ENCODE measurements around the gene NOS1AP.

Gene NOS1AP

DNA sequence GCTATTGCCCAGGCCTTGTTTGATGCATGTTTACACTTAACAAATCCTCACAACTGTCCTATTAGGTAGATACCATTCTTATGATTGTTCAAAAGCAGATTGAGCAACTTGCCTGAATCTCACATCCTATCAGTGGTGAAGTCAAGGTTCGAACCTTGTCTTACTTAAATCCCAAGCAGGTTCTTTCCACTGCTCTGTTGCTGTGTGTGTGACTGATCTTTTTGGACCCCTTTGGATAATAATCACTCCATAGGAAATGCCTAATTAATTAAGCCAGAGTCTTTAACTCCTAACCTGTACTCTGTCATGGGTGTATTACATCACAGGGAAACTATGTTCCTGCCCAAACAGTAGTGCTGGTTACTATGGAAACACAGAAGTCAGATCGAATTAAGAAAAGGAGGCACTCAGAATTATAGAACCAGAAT lies 222.9 kb downstream of the NOS1AP start:
- DNase-seq (ENCODE audit: extremely low read depth, insufficient read length), result no peak
- Histone ChIP-seq H3K36me3 (ENCODE audit: control insufficient read depth, insufficient read depth, low read length) (no peaks in the 10 kb centered on the region), H3K27me3 (replicated peaks; ENCODE audit: control insufficient read depth, insufficient read depth, low read length) (peaks cover 3% of the 10 kb centered on the region), H3K4me3 (replicated peaks; ENCODE audit: low read depth, low read length) (no peak overlapping the region)
- TF ChIP-seq, protein P1, sequence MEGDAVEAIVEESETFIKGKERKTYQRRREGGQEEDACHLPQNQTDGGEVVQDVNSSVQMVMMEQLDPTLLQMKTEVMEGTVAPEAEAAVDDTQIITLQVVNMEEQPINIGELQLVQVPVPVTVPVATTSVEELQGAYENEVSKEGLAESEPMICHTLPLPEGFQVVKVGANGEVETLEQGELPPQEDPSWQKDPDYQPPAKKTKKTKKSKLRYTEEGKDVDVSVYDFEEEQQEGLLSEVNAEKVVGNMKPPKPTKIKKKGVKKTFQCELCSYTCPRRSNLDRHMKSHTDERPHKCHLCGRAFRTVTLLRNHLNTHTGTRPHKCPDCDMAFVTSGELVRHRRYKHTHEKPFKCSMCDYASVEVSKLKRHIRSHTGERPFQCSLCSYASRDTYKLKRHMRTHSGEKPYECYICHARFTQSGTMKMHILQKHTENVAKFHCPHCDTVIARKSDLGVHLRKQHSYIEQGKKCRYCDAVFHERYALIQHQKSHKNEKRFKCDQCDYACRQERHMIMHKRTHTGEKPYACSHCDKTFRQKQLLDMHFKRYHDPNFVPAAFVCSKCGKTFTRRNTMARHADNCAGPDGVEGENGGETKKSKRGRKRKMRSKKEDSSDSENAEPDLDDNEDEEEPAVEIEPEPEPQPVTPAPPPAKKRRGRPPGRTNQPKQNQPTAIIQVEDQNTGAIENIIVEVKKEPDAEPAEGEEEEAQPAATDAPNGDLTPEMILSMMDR (IDR thresholded peaks at IDR 0.05; ENCODE audit: insufficient read depth, low read length, poor library complexity, severe bottlenecking), result no peak

DNA sequence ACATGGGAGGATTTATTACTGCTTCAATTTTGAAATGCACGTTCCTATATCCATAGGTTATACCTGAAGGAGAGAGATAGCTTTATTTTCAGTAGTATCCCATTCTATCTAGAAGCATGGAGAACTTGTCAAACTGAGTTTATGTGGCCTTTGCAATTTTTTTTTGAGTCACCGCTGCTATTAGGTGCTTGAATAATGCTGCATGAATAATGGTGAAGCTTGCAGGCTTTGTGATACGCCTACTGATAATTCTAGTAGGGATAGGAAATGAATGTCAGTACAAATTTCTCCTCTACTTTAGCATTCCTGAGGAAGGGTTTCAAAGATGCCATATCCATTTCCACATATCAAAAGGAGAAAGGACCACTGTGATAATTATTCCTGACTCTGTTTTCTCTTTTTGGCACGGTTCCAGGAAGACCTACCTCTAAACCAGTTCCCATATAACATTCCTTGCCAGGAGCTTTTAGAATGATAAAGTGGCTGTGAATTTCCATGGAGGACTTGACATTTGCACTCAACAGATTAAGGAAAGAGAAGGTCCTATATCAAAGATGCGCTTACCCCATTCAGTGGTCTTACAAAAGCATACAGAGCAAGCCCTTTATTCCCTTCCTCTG lies 223.7 kb downstream of the NOS1AP start:
- no peak overlapping the region for H3K4me3 ChIP-seq (replicated peaks; ENCODE audit: low read depth, low read length)
- TF ChIP-seq, protein P1 (IDR thresholded peaks at IDR 0.05; ENCODE audit: insufficient read depth, low read length, poor library complexity, severe bottlenecking), result no peak
- H3K27me3 ChIP-seq (replicated peaks; ENCODE audit: control insufficient read depth, insufficient read depth, low read length), result peaks cover 3% of the 10 kb centered on the region
- no peaks in the 10 kb centered on the region for H3K36me3 ChIP-seq (ENCODE audit: control insufficient read depth, insufficient read depth, low read length)
- no peak for DNase-seq (ENCODE audit: extremely low read depth, insufficient read length)

DNA sequence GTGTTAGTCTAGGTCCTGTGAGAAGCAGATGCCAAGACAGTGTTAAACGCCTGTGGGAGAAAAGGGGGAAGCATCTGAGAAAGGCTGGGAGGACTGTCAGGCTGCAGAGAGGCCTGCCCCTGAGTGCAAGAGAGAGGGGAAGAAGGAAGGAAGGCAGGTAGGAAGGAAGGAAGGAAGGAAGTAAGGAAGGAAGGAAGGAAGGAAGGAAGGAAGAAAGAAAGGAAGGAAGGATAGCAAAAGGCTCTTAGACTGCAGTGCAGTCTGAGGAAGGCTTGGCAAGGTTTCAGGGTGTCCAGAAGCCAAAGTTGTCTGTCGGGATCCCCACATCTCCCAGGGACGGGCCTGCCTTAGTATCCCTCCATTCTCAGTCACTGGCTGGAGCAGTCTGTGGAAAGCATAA lies 224.5 kb downstream of the NOS1AP start:
- Histone ChIP-seq H3K36me3 (ENCODE audit: control insufficient read depth, insufficient read depth, low read length) (no peaks in the 10 kb centered on the region), H3K27me3 (replicated peaks; ENCODE audit: control insufficient read depth, insufficient read depth, low read length) (peaks cover 3% of the 10 kb centered on the region), H3K4me3 (replicated peaks; ENCODE audit: low read depth, low read length) (no peak overlapping the region)
- no peak for DNase-seq (ENCODE audit: extremely low read depth, insufficient read length)
- TF ChIP-seq, protein P1 (IDR thresholded peaks at IDR 0.05; ENCODE audit: insufficient read depth, low read length, poor library complexity, severe bottlenecking), result no peak

DNA sequence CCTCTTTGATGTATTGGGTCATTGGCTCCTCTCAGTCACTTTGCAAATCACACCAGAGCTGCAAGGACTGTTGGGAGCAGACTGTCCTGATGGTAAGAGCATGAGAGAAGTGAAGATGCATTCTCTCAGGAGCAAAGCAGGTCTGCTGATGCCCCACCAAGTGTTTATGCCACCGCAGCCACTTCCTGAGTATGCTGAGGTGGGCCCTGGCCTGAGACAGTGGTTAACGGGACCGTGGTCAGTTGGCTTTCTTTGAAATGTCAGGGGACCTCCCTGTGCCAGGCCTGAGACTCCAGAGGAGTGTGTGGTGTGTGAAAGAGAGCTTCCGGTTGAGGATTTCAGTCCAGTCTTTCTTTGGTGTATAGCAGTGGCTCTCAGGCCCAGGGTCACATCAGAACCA lies 227.7 kb downstream of the NOS1AP start:
- H3K36me3 ChIP-seq (ENCODE audit: control insufficient read depth, insufficient read depth, low read length), result no peaks in the 10 kb centered on the region

DNA sequence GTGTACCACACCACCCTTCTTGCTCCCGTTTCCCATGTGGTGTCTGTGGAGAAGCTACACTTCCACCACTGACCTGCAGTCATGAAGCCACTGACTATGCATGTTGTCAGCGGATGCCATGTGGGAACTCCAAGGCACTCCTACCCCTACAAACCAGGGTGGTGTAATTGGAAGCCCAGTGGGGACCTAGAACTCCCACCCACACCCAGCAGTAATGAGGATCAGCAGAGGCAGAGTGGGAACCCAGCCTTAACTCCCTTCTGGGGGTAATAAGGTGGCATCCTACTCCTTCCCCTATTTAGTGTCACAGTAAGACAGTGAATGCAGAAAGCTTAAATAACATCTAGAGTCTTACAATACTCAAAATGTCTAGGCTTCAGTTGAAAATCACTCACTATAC lies 228.8 kb downstream of the NOS1AP start:
- H3K27me3 ChIP-seq (replicated peaks; ENCODE audit: control insufficient read depth, insufficient read depth, low read length), result no peaks in the 10 kb centered on the region; the same call in 1 of the 2 replicates
- TF ChIP-seq, protein P1 (IDR thresholded peaks at IDR 0.05; ENCODE audit: insufficient read depth, low read length, poor library complexity, severe bottlenecking), result no peak
- no peaks in the 10 kb centered on the region for H3K36me3 ChIP-seq (ENCODE audit: control insufficient read depth, insufficient read depth, low read length)
- DNase-seq (ENCODE audit: extremely low read depth, insufficient read length), result no peak
- H3K4me3 ChIP-seq (replicated peaks; ENCODE audit: low read depth, low read length), result no peak overlapping the region

More for the DNA sequence above, 227.7 kb downstream of the NOS1AP start:
- H3K4me3 ChIP-seq (replicated peaks; ENCODE audit: low read depth, low read length), result no peak overlapping the region
- TF ChIP-seq, protein P1 (IDR thresholded peaks at IDR 0.05; ENCODE audit: insufficient read depth, low read length, poor library complexity, severe bottlenecking), result no peak
- no peaks in the 10 kb centered on the region; the same call in 1 of the 2 replicates for H3K27me3 ChIP-seq (replicated peaks; ENCODE audit: control insufficient read depth, insufficient read depth, low read length)
- no peak for DNase-seq (ENCODE audit: extremely low read depth, insufficient read length)

DNA sequence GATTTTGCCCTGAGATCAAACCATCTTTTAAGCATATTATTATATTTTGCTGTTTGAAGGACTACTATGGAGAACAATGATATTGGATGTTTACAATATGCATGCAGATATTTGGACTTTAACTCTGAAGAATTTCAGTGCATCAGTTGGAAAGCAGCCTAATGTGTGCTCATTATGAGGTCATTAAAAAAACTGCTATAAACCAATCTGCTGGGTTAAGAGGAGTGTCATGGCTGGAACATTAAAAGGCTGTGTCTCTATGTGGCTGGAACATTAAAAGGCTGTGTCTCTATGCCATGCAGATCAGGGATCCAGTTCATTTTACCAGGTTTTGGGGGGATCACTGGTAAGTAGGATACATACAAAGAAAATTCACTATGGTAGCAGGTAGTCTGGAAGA lies 229.5 kb downstream of the NOS1AP start:
- DNase-seq (ENCODE audit: extremely low read depth, insufficient read length), result no peak
- Histone ChIP-seq H3K36me3 (ENCODE audit: control insufficient read depth, insufficient read depth, low read length) (no peaks in the 10 kb centered on the region), H3K4me3 (replicated peaks; ENCODE audit: low read depth, low read length) (no peak overlapping the region), H3K27me3 (replicated peaks; ENCODE audit: control insufficient read depth, insufficient read depth, low read length) (no peaks in the 10 kb centered on the region; the same call in 1 of the 2 replicates)
- TF ChIP-seq, protein P1 (IDR thresholded peaks at IDR 0.05; ENCODE audit: insufficient read depth, low read length, poor library complexity, severe bottlenecking), result no peak
